Kidney (tissue), 14 donors: ENCODE measurements around the gene COL15A1. TPM values are rescaled to one million over a fixed set of nuclear protein-coding genes. Genes with fewer than 3 reads are reported as not detected.

Experiments
- DNase-seq, 5 donors: peaks; one replicate each; pipeline ENCODE4 v3.0.0-alpha.2; 2013 to 2020
- FAIRE-seq: peaks from 2 replicates; lab custom pipeline; 2012; peaks lifted over from hg19 to GRCh38; lab: Jason Lieb, UNC
- H3K27ac ChIP-seq, 2 donors: one replicate each; pipeline ENCODE4 v1.7.0; 2013; ENCODE audit warnings: low read depth in 2 of 2, low read length in 2 of 2, inconsistent platforms in 1 of 2
- H3K27me3 ChIP-seq: one replicate; pipeline ENCODE4 v1.7.1; 2013; ENCODE audit warnings: low read length, inconsistent platforms; ENCODE audit not compliant: control insufficient read depth, insufficient read depth
- H3K36me3 ChIP-seq, 3 donors: one replicate each; pipeline versions ENCODE4 v1.7.0 to v1.7.1; 2013; ENCODE audit warnings: low read length in 3 of 3, control low read depth in 1 of 3, inconsistent platforms in 1 of 3; ENCODE audit not compliant: insufficient read depth in 3 of 3, control insufficient read depth in 2 of 3
- H3K4me1 ChIP-seq, 3 donors: one replicate each; pipeline versions ENCODE4 v1.7.0 to v1.7.1; 2013; ENCODE audit warnings: low read length in 3 of 3, inconsistent platforms in 1 of 3, low read depth in 1 of 3; ENCODE audit not compliant: control insufficient read depth in 2 of 3, insufficient read depth in 2 of 3
- H3K4me3 ChIP-seq, 3 donors: one replicate each; pipeline versions ENCODE4 v1.7.0 to v1.8.1; 2013; ENCODE audit warnings: low read length in 3 of 3, control low read depth in 1 of 3, inconsistent platforms in 1 of 3
- H3K9ac ChIP-seq, 3 donors: one replicate each; pipeline versions ENCODE4 v1.7.0 to v1.7.1; 2013; ENCODE audit warnings: low read length in 3 of 3, control low read depth in 1 of 3, inconsistent platforms in 1 of 3
- H3K9me3 ChIP-seq, 3 donors: one replicate each; pipeline versions ENCODE4 v1.7.0 to v1.7.1; 2013; ENCODE audit warnings: low read length in 3 of 3, control low read depth in 1 of 3, inconsistent platforms in 1 of 3; ENCODE audit not compliant: control insufficient read depth in 2 of 3, insufficient read depth in 1 of 3
- CTCF ChIP-seq: IDR thresholded peaks from 3 replicates; pipeline ENCODE4 v1.5.1; 2012; ENCODE audit warnings: mild to moderate bottlenecking, moderate library complexity, borderline replicate concordance; ENCODE audit not compliant: insufficient read depth; ENCODE audit errors: extremely low read depth
- intact Hi-C: fragments of 100-400 bp; cut with DNase I; formaldehyde crosslinking; loops from one replicate; pipeline ENCODE4 v1.11.1; 2022
- polyA plus RNA-seq: library from polyadenylated mRNA; stranded (reverse); fragments of 350-450 nt; fragmentation: Illumina TruSeq; extraction: RNeasy Lipid Tissue Mini Kit (QIAGEN cat#74804); gene quantifications from one replicate; pipeline ENCODE4 v1.2.3, GENCODE V29; 2014; ENCODE audit warnings: low read depth, low replicate concordance; ENCODE audit not compliant: insufficient read depth
- total RNA-seq: library from RNA; stranded (reverse); fragmentation: NEBNext Ultra II Directional; extraction: Animal tissue kit (Norgen Biotek cat#: 25700); gene quantifications from one replicate; pipeline ENCODE4 v1.2.1, GENCODE V29; 2021
- donor health status: control.
- donor health status: control.
- donor health status: control.
- donor health status: control.
- donor health status: control.
- donor health status: DM: yes; HTN: yes; CAD: no.
- donor health status: Normal renal cell carcinoma (clear cell type).

COL15A1 gene
- total and polyA plus RNA-seq, 2 donors from 2014 or later: 4.7 to 42.0 TPM

DNA sequence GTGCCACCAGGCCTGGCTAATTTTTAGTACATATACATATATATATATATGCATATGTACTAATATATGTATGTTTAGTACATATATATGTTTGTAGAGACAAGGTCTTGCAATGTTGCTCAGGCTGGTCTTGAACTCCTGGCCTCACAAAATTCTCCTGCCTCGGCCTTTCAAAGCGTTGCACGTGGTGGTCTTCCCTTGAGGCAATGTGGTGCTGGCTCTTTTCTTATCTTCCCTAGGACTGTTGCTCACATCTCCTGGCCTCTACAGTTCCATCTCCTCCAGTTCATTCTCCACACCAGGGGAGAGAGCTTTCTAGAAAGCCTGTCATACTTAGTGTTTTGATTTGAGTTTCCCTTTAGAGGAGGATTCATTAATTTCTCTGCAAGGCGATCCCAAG lies 132.3 kb downstream of the COL15A1 start:
- DNase-seq (no peak), FAIRE-seq (no peak)
- Histone ChIP-seq H3K9me3 (no peaks in the 10 kb centered on the region), H3K9ac (no peak overlapping the region), H3K4me1 (no peaks in the 10 kb centered on the region), H3K36me3 (no peaks in the 10 kb centered on the region), H3K27me3 (no peaks in the 10 kb centered on the region), H3K27ac (no peak overlapping the region), H3K4me3 (no peak overlapping the region)
- no peak for TF ChIP-seq CTCF
- intact Hi-C loops: no loop called here

DNA sequence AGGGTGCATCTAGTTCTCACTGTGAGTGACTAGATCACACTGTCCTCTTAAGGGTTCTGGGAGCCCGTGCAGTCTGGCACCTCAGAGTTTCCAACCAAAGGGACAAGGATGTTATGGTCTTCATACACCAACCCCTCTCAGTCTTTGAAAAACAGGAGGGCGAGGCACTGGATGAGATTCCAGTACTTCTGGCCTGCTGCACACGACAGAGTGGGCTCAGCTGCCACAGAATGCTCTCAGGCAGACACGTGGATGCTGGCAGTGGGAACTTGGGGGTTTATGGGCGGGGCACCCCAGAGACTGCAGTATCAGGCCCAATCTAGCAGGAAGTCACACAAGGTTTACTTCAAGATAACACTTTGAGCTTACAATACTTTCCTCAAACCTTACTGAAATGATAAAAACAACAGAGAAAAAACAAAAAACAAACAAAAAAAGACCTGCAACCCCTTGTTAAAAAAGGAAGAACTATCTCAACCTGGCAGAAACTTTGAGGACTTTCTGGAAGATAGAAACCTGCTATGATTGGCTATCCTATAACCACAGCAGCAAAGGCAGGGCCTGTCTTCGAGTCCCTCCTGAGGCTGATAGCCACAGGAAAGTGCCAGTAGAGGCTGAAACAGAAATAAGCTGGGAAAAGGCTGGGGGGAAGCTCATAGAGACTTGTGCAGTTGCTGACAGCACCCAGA lies 132.9 kb downstream of the COL15A1 start:
- no peak for FAIRE-seq
- no peaks in the 10 kb centered on the region for H3K27me3 ChIP-seq
- H3K27ac ChIP-seq: no peak overlapping the region
- no peaks in the 10 kb centered on the region for H3K4me1 ChIP-seq
- H3K4me3 ChIP-seq: no peak overlapping the region
- intact Hi-C loops: no loop called here
- no peak for DNase-seq
- H3K9ac ChIP-seq: no peak overlapping the region
- H3K9me3 ChIP-seq: no peaks in the 10 kb centered on the region
- TF ChIP-seq CTCF: no peak
- H3K36me3 ChIP-seq: no peaks in the 10 kb centered on the region

GRCh38 chr9:99078717-99079116 lies 135.0 kb downstream of the COL15A1 start:
- FAIRE-seq: no peak
- H3K9ac ChIP-seq: no peak overlapping the region

More at GRCh38 chr9:99078717-99079116, 135.0 kb downstream of the COL15A1 start:
- Histone ChIP-seq H3K36me3 (no peaks in the 10 kb centered on the region), H3K27me3 (no peaks in the 10 kb centered on the region), H3K27ac (no peak overlapping the region), H3K4me1 (no peaks in the 10 kb centered on the region), H3K4me3 (no peak overlapping the region), H3K9me3 (no peaks in the 10 kb centered on the region)
- no peak for DNase-seq
- TF ChIP-seq CTCF: no peak
- intact Hi-C loops: no loop called here
